Measurements from ENCODE around the gene NOTCH1. TPM values are rescaled to one million over a fixed set of nuclear protein-coding genes. Genes with fewer than 3 reads are reported as not detected.

NOTCH1 gene
- total RNA-seq, 1 donor from 2014 or later, result 34.1 TPM

- TF ChIP-seq EZH2 (IDR thresholded peaks at IDR 0.05; ENCODE audit: insufficient read depth, low read length), result no peak
- TF ChIP-seq, protein P1, sequence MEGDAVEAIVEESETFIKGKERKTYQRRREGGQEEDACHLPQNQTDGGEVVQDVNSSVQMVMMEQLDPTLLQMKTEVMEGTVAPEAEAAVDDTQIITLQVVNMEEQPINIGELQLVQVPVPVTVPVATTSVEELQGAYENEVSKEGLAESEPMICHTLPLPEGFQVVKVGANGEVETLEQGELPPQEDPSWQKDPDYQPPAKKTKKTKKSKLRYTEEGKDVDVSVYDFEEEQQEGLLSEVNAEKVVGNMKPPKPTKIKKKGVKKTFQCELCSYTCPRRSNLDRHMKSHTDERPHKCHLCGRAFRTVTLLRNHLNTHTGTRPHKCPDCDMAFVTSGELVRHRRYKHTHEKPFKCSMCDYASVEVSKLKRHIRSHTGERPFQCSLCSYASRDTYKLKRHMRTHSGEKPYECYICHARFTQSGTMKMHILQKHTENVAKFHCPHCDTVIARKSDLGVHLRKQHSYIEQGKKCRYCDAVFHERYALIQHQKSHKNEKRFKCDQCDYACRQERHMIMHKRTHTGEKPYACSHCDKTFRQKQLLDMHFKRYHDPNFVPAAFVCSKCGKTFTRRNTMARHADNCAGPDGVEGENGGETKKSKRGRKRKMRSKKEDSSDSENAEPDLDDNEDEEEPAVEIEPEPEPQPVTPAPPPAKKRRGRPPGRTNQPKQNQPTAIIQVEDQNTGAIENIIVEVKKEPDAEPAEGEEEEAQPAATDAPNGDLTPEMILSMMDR (IDR thresholded peaks at IDR 0.05; ENCODE audit: insufficient read depth, low read depth, low read length), result no peak
- Mint-ChIP-seq H3K4me3 (ENCODE audit: unreplicated experiment) (no peak overlapping the region), H3K4me1 (ENCODE audit: low read depth, unreplicated experiment) (peaks cover 5% of the 10 kb centered on the region), H3K36me3 (ENCODE audit: low read depth, unreplicated experiment) (no peaks in the 10 kb centered on the region), H3K27me3 (ENCODE audit: low read depth, unreplicated experiment) (no peaks in the 10 kb centered on the region), H3K9me3 (ENCODE audit: unreplicated experiment) (no peaks in the 10 kb centered on the region), H3K27ac (ENCODE audit: unreplicated experiment) (no peak overlapping the region)
- Histone ChIP-seq H3K4me2 (ENCODE audit: low read length) (no peak overlapping the region), H3K9ac (ENCODE audit: low read length) (no peak overlapping the region), H2AFZ (ENCODE audit: low read depth, low read length) (no peak overlapping the region), H3K4me1 (ENCODE audit: insufficient read depth, low read length) (no peaks in the 10 kb centered on the region), H3K36me3 (ENCODE audit: insufficient read depth, low read length) (no peaks in the 10 kb centered on the region), H3K4me3 (ENCODE audit: insufficient read depth, low read depth, low read length) (no peak overlapping the region), H3K27me3 (ENCODE audit: insufficient read depth, low read length) (no peaks in the 10 kb centered on the region), H4K20me1 (ENCODE audit: insufficient read depth, low read length) (peaks cover 22% of the 10 kb centered on the region), H3K27ac (ENCODE audit: low read depth, low read length) (no peak overlapping the region), H3K9me3 (ENCODE audit: insufficient read depth, low read depth, low read length) (no peaks in the 10 kb centered on the region), H3K79me2 (ENCODE audit: insufficient read depth, low read length) (no peaks in the 10 kb centered on the region)
- no peak for FAIRE-seq
- DNase-seq (ENCODE audit: low read depth), result no peak
Measured at GRCh38 chr9:136520053-136520540, 25.8 kb downstream of the NOTCH1 start.

- Histone ChIP-seq H3K9me3 (ENCODE audit: insufficient read depth, low read depth, low read length) (no peaks in the 10 kb centered on the region), H2AFZ (ENCODE audit: low read depth, low read length) (no peak overlapping the region), H3K27me3 (ENCODE audit: insufficient read depth, low read length) (no peaks in the 10 kb centered on the region), H4K20me1 (ENCODE audit: insufficient read depth, low read length) (peaks cover 20% of the 10 kb centered on the region), H3K9ac (ENCODE audit: low read length) (no peak overlapping the region), H3K36me3 (ENCODE audit: insufficient read depth, low read length) (no peaks in the 10 kb centered on the region), H3K4me2 (ENCODE audit: low read length) (no peak overlapping the region), H3K4me1 (ENCODE audit: insufficient read depth, low read length) (no peaks in the 10 kb centered on the region), H3K79me2 (ENCODE audit: insufficient read depth, low read length) (no peaks in the 10 kb centered on the region), H3K27ac (ENCODE audit: low read depth, low read length) (no peak overlapping the region), H3K4me3 (ENCODE audit: insufficient read depth, low read depth, low read length) (no peak overlapping the region)
- DNase-seq (ENCODE audit: low read depth), result no peak
- Mint-ChIP-seq H3K27me3 (ENCODE audit: low read depth, unreplicated experiment) (no peaks in the 10 kb centered on the region), H3K27ac (ENCODE audit: unreplicated experiment) (no peak overlapping the region), H3K4me1 (ENCODE audit: low read depth, unreplicated experiment) (peaks cover 5% of the 10 kb centered on the region), H3K9me3 (ENCODE audit: unreplicated experiment) (no peaks in the 10 kb centered on the region), H3K4me3 (ENCODE audit: unreplicated experiment) (no peak overlapping the region), H3K36me3 (ENCODE audit: low read depth, unreplicated experiment) (no peaks in the 10 kb centered on the region)
- FAIRE-seq, result no peak
- TF ChIP-seq, protein P1 (IDR thresholded peaks at IDR 0.05; ENCODE audit: insufficient read depth, low read depth, low read length), result no peak
- TF ChIP-seq EZH2 (IDR thresholded peaks at IDR 0.05; ENCODE audit: insufficient read depth, low read length), result no peak
Measured at GRCh38 chr9:136519263-136520052, 26.4 kb downstream of the NOTCH1 start.

DNA sequence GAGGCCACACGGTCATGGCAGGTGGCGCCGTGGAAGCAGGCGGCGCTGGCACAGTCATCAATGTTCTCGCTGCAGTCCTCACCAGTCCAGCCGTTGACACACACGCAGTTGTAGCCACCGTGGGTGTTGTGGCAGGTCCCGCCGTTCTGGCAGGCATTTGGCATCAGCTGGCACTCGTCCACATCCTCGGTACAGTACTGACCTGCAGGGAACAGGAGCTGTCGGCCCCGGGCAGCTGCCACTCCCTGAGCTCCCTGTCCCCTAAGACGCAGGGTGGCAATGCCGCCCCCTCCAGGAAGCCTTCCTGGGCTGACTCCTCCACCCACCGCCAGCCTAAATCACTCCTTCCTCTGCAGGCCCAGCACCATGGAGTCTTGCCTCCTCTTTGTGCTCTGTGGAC, 27.2 kb downstream of the NOTCH1 start:
- Histone ChIP-seq H4K20me1 (ENCODE audit: insufficient read depth, low read length) (peaks cover 13% of the 10 kb centered on the region), H3K9ac (ENCODE audit: low read length) (no peak overlapping the region), H3K4me2 (ENCODE audit: low read length) (no peak overlapping the region), H3K9me3 (ENCODE audit: insufficient read depth, low read depth, low read length) (no peaks in the 10 kb centered on the region), H3K27ac (ENCODE audit: low read depth, low read length) (no peak overlapping the region), H3K79me2 (ENCODE audit: insufficient read depth, low read length) (no peaks in the 10 kb centered on the region), H3K4me1 (ENCODE audit: insufficient read depth, low read length) (no peaks in the 10 kb centered on the region), H3K27me3 (ENCODE audit: insufficient read depth, low read length) (no peaks in the 10 kb centered on the region), H3K36me3 (ENCODE audit: insufficient read depth, low read length) (no peaks in the 10 kb centered on the region), H3K4me3 (ENCODE audit: insufficient read depth, low read depth, low read length) (no peak overlapping the region), H2AFZ (ENCODE audit: low read depth, low read length) (no peak overlapping the region)
- Mint-ChIP-seq H3K4me3 (ENCODE audit: unreplicated experiment) (no peak overlapping the region), H3K27me3 (ENCODE audit: low read depth, unreplicated experiment) (no peaks in the 10 kb centered on the region), H3K27ac (ENCODE audit: unreplicated experiment) (no peak overlapping the region), H3K36me3 (ENCODE audit: low read depth, unreplicated experiment) (no peaks in the 10 kb centered on the region), H3K4me1 (ENCODE audit: low read depth, unreplicated experiment) (peaks cover 5% of the 10 kb centered on the region), H3K9me3 (ENCODE audit: unreplicated experiment) (no peaks in the 10 kb centered on the region)
- FAIRE-seq (no peak), DNase-seq (ENCODE audit: low read depth) (no peak)
- TF ChIP-seq, protein P1 (IDR thresholded peaks at IDR 0.05; ENCODE audit: insufficient read depth, low read depth, low read length), result no peak
- TF ChIP-seq EZH2 (IDR thresholded peaks at IDR 0.05; ENCODE audit: insufficient read depth, low read length), result no peak
